SK-N-SH (cell line): ENCODE data around the gene PRDM10. TPM values are rescaled to one million over a fixed set of nuclear protein-coding genes. Genes with fewer than 3 reads are reported as not detected.

ENCODE experiments used
- CTCF ChIA-PET: fragments of 300-600, 350-600 bp; formaldehyde crosslinking; extraction: SDS; loops from one replicate; lab custom pipeline; 2021; lab: Yijun Ruan, JAX
- POLR2A ChIA-PET: fragments of 350-600 bp; sonication (Branson Sonifier 250); formaldehyde crosslinking; extraction: SDS; loops from one replicate; lab custom pipeline; 2020; ENCODE audit warnings: antibody characterized with exemption, inconsistent platforms; lab: Yijun Ruan, JAX
- DNase-seq: peaks from one replicate; pipeline ENCODE4 v3.0.0; 2012
- H2AFZ ChIP-seq: fragments of 200-600 bp; sonication (generic); 2 replicates; pipeline ENCODE4 v1.8.1; 2016; ENCODE audit warnings: antibody characterized with exemption, mild to moderate bottlenecking, low read depth
- H3F3A ChIP-seq: fragments of 200-600 bp; sonication (generic); replicated peaks from 2 replicates; pipeline ENCODE3; 2016; ENCODE audit warnings: antibody characterized with exemption, mild to moderate bottlenecking; ENCODE audit not compliant: insufficient read depth
- H3K27ac ChIP-seq, 2 experiments: fragments of 200-500 bp in 1 of 2; fragments of 200-600 bp in 1 of 2; sonication (Bioruptor generic) in 1 of 2; sonication (generic), shearing (Covaris generic) in 1 of 2; 2 replicates each; pipeline versions ENCODE4 v1.5.1 to v1.6.1; 2014 to 2016; ENCODE audit warnings: low read depth in 2 of 2, inconsistent platforms in 1 of 2, low read length in 1 of 2, mild to moderate bottlenecking in 1 of 2, mixed read lengths in 1 of 2
- H3K27me3 ChIP-seq: fragments of 200-600 bp; sonication (generic), shearing (Covaris generic); 2 replicates; pipeline ENCODE4 v1.6.1; 2016; ENCODE audit warnings: mixed run types; ENCODE audit not compliant: insufficient read depth
- H3K36me3 ChIP-seq, 2 experiments: fragments of 200-500 bp in 1 of 2; fragments of 200-600 bp in 1 of 2; sonication (Bioruptor generic) in 1 of 2; sonication (generic) in 1 of 2; replicated peaks in 1 of 2; 2 replicates each; pipeline versions ENCODE3 to v1.5.1; 2014 to 2016; ENCODE audit warnings: low read length in 1 of 2, mild to moderate bottlenecking in 1 of 2; ENCODE audit not compliant: insufficient read depth in 2 of 2, control insufficient read depth in 1 of 2
- H3K4me1 ChIP-seq, 2 experiments: fragments of 200-500 bp in 1 of 2; fragments of 200-600 bp in 1 of 2; sonication (Bioruptor generic) in 1 of 2; sonication (generic), shearing (Covaris generic) in 1 of 2; 2 replicates each; pipeline versions ENCODE4 v1.5.1 to v1.6.1; 2014 to 2016; ENCODE audit warnings: low read depth in 1 of 2, low read length in 1 of 2, mixed run types in 1 of 2; ENCODE audit not compliant: insufficient read depth in 2 of 2, control insufficient read depth in 1 of 2
- H3K4me2 ChIP-seq: fragments of 200-600 bp; sonication (generic), shearing (Covaris generic); 2 replicates; pipeline ENCODE4 v1.6.1; 2017; ENCODE audit warnings: mixed run types
- H3K4me3 ChIP-seq, 2 experiments: fragments of 200-500 bp in 1 of 2; fragments of 200-600 bp in 1 of 2; sonication (Bioruptor generic) in 1 of 2; sonication (generic), shearing (Covaris generic) in 1 of 2; 2 replicates each; pipeline versions ENCODE4 v1.5.1 to v1.8.1; 2014 to 2016; ENCODE audit warnings: low read depth in 2 of 2, inconsistent platforms in 1 of 2, low read length in 1 of 2, mild to moderate bottlenecking in 1 of 2, mixed read lengths in 1 of 2, moderate library complexity in 1 of 2
- H3K79me2 ChIP-seq: fragments of 200-600 bp; sonication (generic); 2 replicates; pipeline ENCODE4 v1.8.1; 2017; ENCODE audit warnings: mild to moderate bottlenecking; ENCODE audit not compliant: insufficient read depth
- H3K9ac ChIP-seq: fragments of 200-600 bp; sonication (generic); 2 replicates; pipeline ENCODE4 v1.6.1; 2017; ENCODE audit warnings: mixed run types
- H3K9me2 ChIP-seq: fragments of 200-600 bp; sonication (generic); 2 replicates; pipeline ENCODE4 v1.6.1; 2017; ENCODE audit warnings: mixed run types
- H3K9me3 ChIP-seq: fragments of 200-600 bp; sonication (generic); 2 replicates; pipeline ENCODE4 v1.6.1; 2017; ENCODE audit warnings: mixed run types, mild to moderate bottlenecking, moderate library complexity
- H4K20me1 ChIP-seq: fragments of 200-600 bp; sonication (generic); 2 replicates; pipeline ENCODE4 v1.6.1; 2017; ENCODE audit warnings: mild to moderate bottlenecking, mixed run types; ENCODE audit not compliant: insufficient read depth
- ELF1 ChIP-seq: IDR thresholded peaks from 2 replicates; pipeline ENCODE4 v1.4.0; 2012
- EZH2phosphoT487 ChIP-seq: fragments of 200-600 bp; sonication (generic); IDR thresholded peaks from 2 replicates; pipeline ENCODE4 v1.6.1; 2017; ENCODE audit warnings: low read depth, mixed run types, mild to moderate bottlenecking, antibody characterized with exemption, moderate library complexity, borderline replicate concordance
- FOSL2 ChIP-seq: IDR thresholded peaks from 2 replicates; pipeline ENCODE4 v1.4.0; 2012; ENCODE audit warnings: low read depth, mild to moderate bottlenecking, moderate library complexity, borderline replicate concordance
- JUND ChIP-seq: IDR thresholded peaks from 2 replicates; pipeline ENCODE4 v1.4.0; 2012
- MAX ChIP-seq: IDR thresholded peaks from 2 replicates; pipeline ENCODE4 v1.4.0; 2012; ENCODE audit warnings: low read depth
- MEF2A ChIP-seq: IDR thresholded peaks from 2 replicates; pipeline ENCODE4 v1.4.0; 2012; ENCODE audit warnings: low read depth, borderline replicate concordance
- NRF1 ChIP-seq: IDR thresholded peaks from 2 replicates; pipeline ENCODE4 v1.6.1; 2012; ENCODE audit warnings: low read depth, mild to moderate bottlenecking, low read length
- POLR2AphosphoS5 ChIP-seq: IDR thresholded peaks from 2 replicates; pipeline ENCODE4 v1.6.1; 2012; ENCODE audit warnings: low read depth, low read length
- RAD21 ChIP-seq: IDR thresholded peaks from 2 replicates; pipeline ENCODE4 v1.6.1; 2012; ENCODE audit warnings: mild to moderate bottlenecking, low read length
- RCOR1 ChIP-seq: fragments of 150-350 bp; IDR thresholded peaks from 2 replicates; pipeline ENCODE4 v1.6.1; 2017; ENCODE audit warnings: antibody characterized with exemption, low read length
- REST ChIP-seq: IDR thresholded peaks from 2 replicates; pipeline ENCODE4 v1.6.1; 2012; ENCODE audit warnings: mild to moderate bottlenecking, low read depth, low read length, moderate library complexity
- RFX5 ChIP-seq: IDR thresholded peaks from 2 replicates; pipeline ENCODE4 v1.6.1; 2012; ENCODE audit warnings: mild to moderate bottlenecking, improper control_type of control experiment, low read length
- SIN3A ChIP-seq: IDR thresholded peaks from 2 replicates; pipeline ENCODE4 v1.6.1; 2012; ENCODE audit warnings: low read depth, mild to moderate bottlenecking, low read length, moderate library complexity, borderline replicate concordance
- SMC3 ChIP-seq: IDR thresholded peaks from 2 replicates; pipeline ENCODE4 v1.6.1; 2012; ENCODE audit warnings: low read depth, low read length, improper control_type of control experiment
- TAF1 ChIP-seq: IDR thresholded peaks from 2 replicates; pipeline ENCODE4 v1.6.1; 2012; ENCODE audit warnings: low read depth, mild to moderate bottlenecking, low read length, moderate library complexity, borderline replicate concordance
- WGBS: methylation state at CpG from one replicate; pipeline ENCODE4 v1.1.6; 2017; ENCODE audit warnings: low lambda C conversion rate; 5-methylcytosine and 5-hydroxymethylcytosine counted together
- polyA plus RNA-seq, 3 experiments: library from polyadenylated mRNA; depleted of rRNA; stranded (reverse); fragments of >200 nt; gene quantifications; 2 replicates each; pipeline ENCODE4 v1.2.3, GENCODE V29; 2012

The PRDM10 gene
- polyA plus RNA-seq, 1 of the 3 experiments (the other 2 are of a cell fraction), result 1.9 TPM

DNA sequence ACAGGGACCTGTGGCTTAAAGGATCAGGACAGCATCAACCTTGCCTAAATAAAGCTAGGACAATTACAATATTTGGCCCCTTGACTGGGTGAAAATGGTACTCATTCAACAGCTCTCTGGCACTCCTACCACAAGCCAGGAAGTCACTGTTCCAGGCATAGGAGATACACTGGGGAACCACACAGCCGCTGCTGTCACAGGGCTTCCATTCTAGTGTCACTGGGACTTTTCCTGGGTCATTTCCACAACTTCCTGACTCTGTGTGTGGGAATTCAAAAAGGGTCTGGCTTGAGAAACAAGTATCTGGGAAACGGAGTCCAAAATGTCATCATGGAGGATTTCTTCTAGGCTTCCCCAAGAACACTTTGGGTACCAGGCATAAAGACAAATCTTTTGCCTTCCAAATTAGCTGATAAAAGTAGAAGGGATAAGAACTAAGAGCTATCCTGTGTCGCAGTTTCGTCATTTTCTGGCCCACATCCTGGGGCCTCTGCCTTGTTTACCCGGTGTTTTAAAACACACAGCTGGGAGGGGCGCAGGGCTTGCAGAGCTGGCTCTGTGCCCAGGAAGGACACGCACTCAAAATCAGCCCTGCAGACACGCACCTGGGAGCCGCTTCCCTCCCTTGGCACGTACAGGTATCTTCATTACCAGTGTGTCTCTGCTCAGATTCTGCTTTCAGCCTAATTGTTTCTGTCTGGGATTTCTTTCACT lies 149.0 kb downstream of the PRDM10 start:
- Histone ChIP-seq H4K20me1 (no peaks in the 10 kb centered on the region), H3K79me2 (no peaks in the 10 kb centered on the region), H2AFZ (no peak overlapping the region), H3K4me1 (peaks cover 0 to 14% of the 10 kb centered on the region in 2 experiments; a peak in 1 of 4 replicates), H3F3A (no peaks in the 10 kb centered on the region), H3K27ac (no peak overlapping the region), H3K9ac (no peak overlapping the region), H3K4me3 (no peak overlapping the region), H3K9me3 (no peaks in the 10 kb centered on the region), H3K4me2 (no peak overlapping the region), H3K27me3 (peaks cover 47% of the 10 kb centered on the region), H3K36me3 (no peaks in the 10 kb centered on the region), H3K9me2 (no peaks in the 10 kb centered on the region)
- WGBS, result 64% methylated on average over 10 of the region's 10 CpGs
- CTCF ChIA-PET, result interaction anchor here (1.1 to 1.6 kb wide), 2 partner anchors 28 to 32 kb away, joined by 3 to 4 read pairs; no protein-coding TSS in a partner anchor
- TF ChIP-seq POLR2AphosphoS5 (no peak), RAD21 (no peak), RCOR1 (no peak), NRF1 (no peak), TAF1 (no peak), SIN3A (no peak), FOSL2 (no peak), RFX5 (no peak), REST (no peak), JUND (no peak), MAX (no peak), ELF1 (no peak), EZH2phosphoT487 (no peak)
- peak; percentile 44 for DNase-seq
- POLR2A ChIA-PET, result no interaction called here

DNA sequence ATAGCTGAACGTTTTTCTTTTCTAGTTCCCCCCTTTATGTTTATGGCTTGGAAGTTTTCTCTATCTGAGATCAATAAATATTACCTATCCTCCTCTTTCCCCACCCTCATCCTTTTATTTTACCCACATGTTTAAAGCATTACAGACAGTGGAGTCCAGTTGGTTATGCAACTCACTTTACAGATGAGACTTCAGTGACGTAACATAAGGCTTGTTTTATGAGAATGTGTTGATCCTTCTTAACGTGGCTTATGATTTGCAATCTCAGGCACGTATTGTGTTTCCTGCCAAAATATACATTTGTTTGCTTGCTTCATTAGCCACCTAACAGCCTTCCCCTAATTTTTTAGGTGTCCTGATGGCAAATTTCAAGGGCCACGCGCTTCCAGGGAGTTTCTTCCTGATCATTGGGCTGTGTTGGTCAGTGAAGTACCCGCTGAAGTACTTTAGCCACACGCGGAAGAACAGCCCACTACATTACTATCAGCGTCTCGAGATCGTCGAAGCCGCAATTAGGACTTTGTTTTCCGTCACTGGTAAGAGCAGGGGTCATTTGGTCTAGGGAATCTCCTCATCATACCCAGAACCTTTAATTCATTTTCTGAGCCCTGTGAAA lies 150.4 kb downstream of the PRDM10 start:
- Histone ChIP-seq H3K79me2 (no peaks in the 10 kb centered on the region), H3K9me3 (no peaks in the 10 kb centered on the region), H3K27me3 (peaks cover 51% of the 10 kb centered on the region), H4K20me1 (no peaks in the 10 kb centered on the region), H3K4me1 (peaks cover 0 to 14% of the 10 kb centered on the region in 2 experiments; a peak in 1 of 4 replicates), H3K27ac (no peak overlapping the region), H2AFZ (no peak overlapping the region), H3F3A (no peaks in the 10 kb centered on the region)
- WGBS, result 87% methylated on average over 15 of the region's 15 CpGs
- ChIA-PET CTCF (interaction anchor here (0.7 kb wide), 1 partner anchor 69 kb away, joined by 3 read pairs; no protein-coding TSS in a partner anchor), POLR2A (no interaction called here)
- DNase-seq, result no peak
- no peak for TF ChIP-seq SMC3
- TF ChIP-seq POLR2AphosphoS5, result no peak
- no peak for TF ChIP-seq MEF2A
- TF ChIP-seq, all 33 proteins: peak for 0
- Histone ChIP-seq H3K4me3 (no peak overlapping the region), H3K9ac (no peak overlapping the region), H3K9me2 (no peaks in the 10 kb centered on the region), H3K36me3 (no peaks in the 10 kb centered on the region), H3K4me2 (no peak overlapping the region)
